Measurements from ENCODE around the gene PALD1.
"Not testable (repeated sequence)": the region's sequence is repeated elsewhere in the genome, so short reads cannot be mapped to it uniquely, and the experiment has no call there.

Gene PALD1

GRCh38 chr10:70482982-70483760 lies 4.6 kb downstream of the PALD1 start:
- no peak for DNase-seq

- DNase-seq, result not testable (repeated sequence)
Observed at GRCh38 chr10:70483872-70484271, 5.3 kb downstream of the PALD1 start.

- no peak for DNase-seq
Observed at GRCh38 chr10:70487824-70488223, 9.3 kb downstream of the PALD1 start.

DNA sequence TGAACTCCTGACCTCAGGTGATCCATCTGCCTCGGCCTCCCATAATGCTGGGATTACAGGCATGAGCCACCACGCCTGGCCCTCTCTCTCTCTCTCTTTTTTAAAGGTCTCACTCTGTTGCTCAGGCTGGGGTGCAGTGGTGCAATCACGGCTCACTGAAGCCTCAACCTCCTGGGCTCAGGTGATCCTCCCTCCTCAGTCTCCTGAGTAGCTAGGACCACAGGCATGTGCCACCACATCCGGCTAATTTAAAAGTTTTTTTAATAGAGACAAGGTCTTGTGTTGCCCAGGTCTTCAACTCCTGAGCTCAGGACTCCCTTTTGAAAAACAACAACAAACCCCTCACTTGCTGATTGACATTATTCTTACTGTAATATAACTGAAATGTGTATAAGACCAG lies 11.6 kb downstream of the PALD1 start:
- DNase-seq, result no peak

- DNase-seq, result no peak
Observed at GRCh38 chr10:70491614-70492013, 13.0 kb downstream of the PALD1 start.

DNA sequence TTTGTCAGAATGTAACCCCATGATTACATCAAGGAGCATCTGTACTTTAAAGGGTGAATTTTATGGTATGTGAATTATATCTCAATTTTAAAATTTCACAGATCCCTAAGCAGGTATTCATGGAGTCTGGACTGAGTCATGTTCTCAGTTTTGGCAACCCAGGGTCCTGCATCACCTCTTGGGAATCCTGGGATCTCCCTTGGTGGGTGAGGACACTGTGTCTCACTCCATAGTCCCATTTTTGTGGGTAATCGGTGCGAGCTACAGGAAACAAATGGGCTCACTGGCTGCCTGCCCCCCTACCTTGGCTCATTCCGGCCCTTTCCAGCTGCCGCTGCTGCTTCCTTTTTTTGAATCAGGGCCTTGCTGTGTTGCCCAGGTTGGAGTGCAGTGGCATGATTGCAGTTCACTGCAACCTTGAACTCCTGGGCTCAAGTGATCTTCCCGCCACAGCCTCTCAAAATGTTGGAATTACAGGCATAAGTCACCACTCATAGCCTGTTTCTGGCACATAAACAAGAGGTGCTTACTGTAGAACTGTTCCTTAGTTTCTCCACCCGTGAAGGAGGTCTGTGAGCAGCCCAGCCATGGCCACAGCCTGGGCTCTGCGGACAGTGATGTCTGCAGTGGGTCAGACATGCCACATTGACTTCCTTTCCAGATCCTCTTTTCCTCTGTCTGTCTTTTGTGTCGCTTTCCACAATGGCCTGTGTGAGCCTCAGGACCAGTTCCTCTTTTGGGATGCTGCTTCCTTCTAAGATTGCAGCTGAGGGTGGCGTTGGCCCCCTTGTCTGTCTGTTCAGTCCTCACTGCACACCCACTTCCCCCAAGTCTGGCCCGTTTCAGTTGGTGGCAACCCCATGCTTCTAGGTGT lies 14.5 kb downstream of the PALD1 start:
- DNase-seq, result no peak

DNA sequence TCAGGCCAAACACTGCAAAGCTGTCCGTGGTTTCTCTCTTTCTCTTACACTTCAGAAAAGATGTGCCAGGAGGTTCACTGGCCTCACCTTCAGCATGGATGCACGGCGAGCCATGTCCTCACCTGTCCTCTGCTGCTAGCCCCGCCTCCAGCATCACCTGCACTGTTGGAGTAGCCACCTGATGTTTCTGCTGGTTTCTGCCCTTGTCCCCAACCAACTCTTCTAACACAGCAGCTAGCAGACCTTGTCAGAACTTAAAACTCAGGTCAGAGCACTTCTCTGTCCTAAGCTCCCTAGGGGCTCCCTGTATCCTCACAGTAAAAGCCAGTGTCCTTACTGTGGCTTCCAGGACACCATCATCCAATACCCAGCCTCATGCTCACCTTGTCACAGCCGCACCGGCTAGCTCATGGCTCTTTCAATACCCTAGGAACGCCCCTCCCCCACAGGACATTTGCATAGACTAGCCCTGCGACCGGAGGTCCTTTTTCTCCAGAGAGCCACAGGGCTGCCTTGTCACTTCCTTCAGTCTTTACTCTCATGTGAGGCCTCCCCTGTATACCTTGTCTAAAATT lies 15.2 kb downstream of the PALD1 start:
- no peak for DNase-seq

GRCh38 chr10:70494536-70494935 lies 16.0 kb downstream of the PALD1 start:
- DNase-seq, result no peak

DNA sequence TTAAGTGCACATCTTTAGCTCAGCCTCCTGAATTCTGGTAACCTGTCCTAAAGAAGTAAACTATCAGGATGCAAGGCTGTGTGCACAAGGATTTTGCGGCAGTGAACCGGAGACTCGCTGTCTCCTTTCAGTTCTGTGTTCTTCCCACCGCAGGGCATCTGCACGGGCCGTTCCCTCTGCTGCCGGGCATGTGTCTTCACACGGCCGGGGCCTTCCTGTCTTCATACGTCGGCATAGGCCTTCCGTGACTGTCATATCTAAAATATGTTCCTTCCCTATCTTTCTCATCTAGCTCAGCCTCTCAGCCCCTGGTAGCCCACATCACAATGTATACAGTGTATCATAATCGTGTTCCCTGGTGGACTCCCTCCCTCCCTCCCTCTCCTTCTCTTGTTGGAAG lies 16.4 kb downstream of the PALD1 start:
- no peak for DNase-seq

DNA sequence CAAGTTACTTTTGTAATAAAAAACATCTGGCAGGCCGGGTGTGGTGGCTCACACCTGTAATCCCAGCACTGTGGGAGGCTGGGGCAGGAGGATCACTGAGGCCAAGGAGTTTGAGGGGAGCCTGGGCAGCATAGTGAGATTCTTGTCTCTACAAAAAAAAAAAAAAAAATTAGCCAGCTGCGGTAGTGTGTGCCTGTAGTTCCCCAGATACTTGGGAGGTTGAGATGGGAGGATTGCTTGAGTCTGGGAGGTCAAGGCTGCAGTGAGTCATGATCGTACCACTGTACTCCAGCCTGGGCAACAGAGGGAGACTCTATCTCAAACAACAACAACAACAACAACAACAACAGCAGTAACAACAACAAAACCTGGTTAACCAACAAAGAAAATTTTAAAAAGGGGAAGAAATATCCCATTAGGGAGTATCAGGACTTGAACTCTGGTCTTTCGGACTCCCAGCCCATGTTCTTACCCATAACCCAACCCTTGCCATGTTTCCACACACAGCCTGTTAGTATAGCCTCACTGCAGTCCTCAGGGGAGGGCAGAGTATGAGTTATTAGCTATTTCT lies 17.2 kb downstream of the PALD1 start:
- DNase-seq, result no peak

DNA sequence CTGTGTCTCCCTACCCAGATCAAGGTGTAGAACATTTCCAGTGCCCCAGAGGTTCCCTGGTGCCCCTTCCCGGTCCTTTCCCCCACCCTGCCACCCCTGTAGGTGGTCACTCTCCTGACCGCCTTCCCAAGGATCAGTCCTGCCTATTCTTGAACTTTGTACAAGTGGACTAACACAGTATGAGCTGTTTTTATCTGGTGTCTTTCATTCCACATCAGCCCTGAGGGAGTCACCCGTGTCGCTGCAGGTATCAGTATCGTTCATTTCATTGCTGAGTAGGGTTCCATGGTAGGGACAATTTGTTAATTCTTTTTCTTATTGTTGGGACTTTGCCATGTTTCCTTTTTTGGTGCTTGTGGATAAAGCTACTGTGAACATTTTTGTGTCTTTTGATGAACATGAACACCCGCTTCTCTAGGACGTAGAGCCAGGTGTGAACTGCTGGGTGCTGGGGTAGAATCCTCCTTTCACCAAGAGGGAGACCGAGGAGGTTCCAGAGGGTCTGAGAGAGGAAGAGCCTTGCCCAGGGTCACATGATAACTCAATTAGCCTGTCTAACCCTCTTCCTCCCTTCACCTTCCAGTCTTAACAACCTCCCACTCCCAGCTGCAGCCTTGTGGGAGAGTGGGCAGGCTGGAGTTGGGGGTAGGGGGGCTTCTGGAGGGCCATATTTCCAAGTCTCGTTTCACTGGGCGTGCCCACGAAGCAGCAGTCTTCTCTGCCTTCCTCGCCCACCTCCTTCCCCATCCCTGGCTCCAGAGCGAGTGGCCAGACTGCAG lies 18.0 kb downstream of the PALD1 start:
- DNase-seq, result no peak

- no peak for DNase-seq
Observed at GRCh38 chr10:70497120-70497545, 18.6 kb downstream of the PALD1 start.

- DNase-seq, result no peak
Observed at GRCh38 chr10:70498970-70499835, 20.6 kb downstream of the PALD1 start.

- no peak for DNase-seq
Observed at GRCh38 chr10:70499836-70500167, 21.2 kb downstream of the PALD1 start.

GRCh38 chr10:70500368-70500767 lies 21.8 kb downstream of the PALD1 start:
- DNase-seq, result no peak

- no peak for DNase-seq
Observed at GRCh38 chr10:70500812-70501301, 22.3 kb downstream of the PALD1 start.

GRCh38 chr10:70502406-70502805 lies 23.8 kb downstream of the PALD1 start:
- DNase-seq, result no peak

DNA sequence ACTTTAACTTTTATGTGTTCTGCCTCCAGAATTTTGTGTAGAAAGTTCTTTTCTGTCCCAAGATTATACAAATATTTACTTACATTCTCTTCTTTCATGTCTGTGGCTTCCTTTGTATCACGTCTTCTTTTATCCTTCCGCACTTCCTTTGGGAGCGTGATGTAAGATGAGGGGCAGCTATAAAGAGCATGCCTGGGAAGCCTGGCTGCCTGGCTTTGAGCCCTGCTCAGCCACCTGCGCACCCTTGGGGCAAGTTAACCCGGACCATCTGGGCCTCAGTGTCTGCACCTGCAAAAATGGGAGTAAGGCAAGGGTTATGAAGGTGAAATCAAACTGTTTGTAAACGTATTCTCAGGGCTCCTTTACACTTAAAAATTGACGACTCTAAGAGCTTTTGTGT lies 25.2 kb downstream of the PALD1 start:
- DNase-seq, result no peak

- no peak for DNase-seq
Observed at GRCh38 chr10:70504521-70505358, 26.2 kb downstream of the PALD1 start.

DNA sequence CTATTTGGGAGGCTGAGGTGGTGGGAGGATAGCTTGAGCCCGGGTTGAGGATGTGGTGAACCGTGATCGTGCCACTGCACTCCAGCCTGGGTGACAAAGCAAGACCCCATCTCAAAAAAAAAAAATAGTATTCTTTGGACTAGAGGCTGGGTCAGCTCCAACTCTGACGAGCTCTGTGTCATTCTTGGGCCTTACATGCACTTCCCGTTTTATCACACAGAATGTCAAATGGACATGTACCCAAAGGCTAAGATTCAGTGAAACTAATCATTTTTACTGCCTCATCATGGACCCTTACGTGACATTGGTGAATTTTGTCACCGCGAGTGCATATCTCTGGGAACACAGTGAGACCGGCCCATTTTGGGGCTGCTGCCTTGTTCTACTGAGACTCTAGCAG lies 27.3 kb downstream of the PALD1 start:
- no peak for DNase-seq

GRCh38 chr10:70507966-70508365 lies 29.4 kb downstream of the PALD1 start:
- DNase-seq, result no peak

All from activated effector memory CD4-positive, alpha-beta T cell treated with anti-CD3 and anti-CD28 coated beads, Interleukin-2, amount 50 U/mL, for 16 hours (primary cell).